ENCODE results near the gene SETDB2.

SETDB2 gene

GRCh38 chr13:49437705-49438104, 6.4 kb upstream of the SETDB2 start:
- Histone ChIP-seq H3K27ac (no peak overlapping the region), H3K79me2 (no peaks in the 10 kb centered on the region), H3K4me2 (ENCODE audit: low read length) (no peak overlapping the region), H3K9me3 (ENCODE audit: control insufficient read depth, low read length) (no peaks in the 10 kb centered on the region), H3K9ac (no peak overlapping the region), H2AFZ (no peak overlapping the region), H3K36me3 (ENCODE audit: control insufficient read depth, insufficient read depth, low read length) (no peaks in the 10 kb centered on the region), H3K27me3 (ENCODE audit: control insufficient read depth, insufficient read depth, low read length) (no peaks in the 10 kb centered on the region), H3K4me3 (ENCODE audit: low read depth, low read length) (no peak overlapping the region), H3K4me1 (no peaks in the 10 kb centered on the region)
- no peak for TF ChIP-seq CTCF (IDR thresholded peaks at IDR 0.05)

- H3K79me2 ChIP-seq: no peaks in the 10 kb centered on the region
- no peak overlapping the region for H3K4me2 ChIP-seq (ENCODE audit: low read length)
- H3K9ac ChIP-seq: no peak overlapping the region
- H3K9me3 ChIP-seq (ENCODE audit: control insufficient read depth, low read length): no peaks in the 10 kb centered on the region
- no peak overlapping the region for H3K27ac ChIP-seq
- H3K36me3 ChIP-seq (ENCODE audit: control insufficient read depth, insufficient read depth, low read length): no peaks in the 10 kb centered on the region
- no peaks in the 10 kb centered on the region for H3K4me1 ChIP-seq
- no peaks in the 10 kb centered on the region for H3K27me3 ChIP-seq (ENCODE audit: control insufficient read depth, insufficient read depth, low read length)
- no peak overlapping the region for H2AFZ ChIP-seq
- TF ChIP-seq CTCF (IDR thresholded peaks at IDR 0.05): no peak
- H3K4me3 ChIP-seq (ENCODE audit: low read depth, low read length): no peak overlapping the region
Observed at GRCh38 chr13:49439609-49440008, 4.5 kb upstream of the SETDB2 start.

GRCh38 chr13:49441312-49441711, 2.8 kb upstream of the SETDB2 start:
- no peak overlapping the region for H2AFZ ChIP-seq
- no peak for TF ChIP-seq CTCF (IDR thresholded peaks at IDR 0.05)
- H3K27ac ChIP-seq: no peak overlapping the region
- no peak overlapping the region for H3K4me3 ChIP-seq (ENCODE audit: low read depth, low read length)
- no peaks in the 10 kb centered on the region for H3K27me3 ChIP-seq (ENCODE audit: control insufficient read depth, insufficient read depth, low read length)
- H3K9me3 ChIP-seq (ENCODE audit: control insufficient read depth, low read length): no peaks in the 10 kb centered on the region
- no peak overlapping the region for H3K9ac ChIP-seq
- no peaks in the 10 kb centered on the region for H3K79me2 ChIP-seq
- H3K4me2 ChIP-seq (ENCODE audit: low read length): no peak overlapping the region
- no peaks in the 10 kb centered on the region for H3K4me1 ChIP-seq
- H3K36me3 ChIP-seq (ENCODE audit: control insufficient read depth, insufficient read depth, low read length): no peaks in the 10 kb centered on the region

GRCh38 chr13:49441846-49442245, 2.2 kb upstream of the SETDB2 start:
- no peak overlapping the region for H3K27ac ChIP-seq
- no peak overlapping the region for H3K4me3 ChIP-seq (ENCODE audit: low read depth, low read length)
- H3K79me2 ChIP-seq: no peaks in the 10 kb centered on the region
- no peaks in the 10 kb centered on the region for H3K36me3 ChIP-seq (ENCODE audit: control insufficient read depth, insufficient read depth, low read length)
- no peak for TF ChIP-seq CTCF (IDR thresholded peaks at IDR 0.05)
- H3K9me3 ChIP-seq (ENCODE audit: control insufficient read depth, low read length): no peaks in the 10 kb centered on the region
- no peaks in the 10 kb centered on the region for H3K4me1 ChIP-seq
- no peak overlapping the region for H2AFZ ChIP-seq
- no peaks in the 10 kb centered on the region for H3K27me3 ChIP-seq (ENCODE audit: control insufficient read depth, insufficient read depth, low read length)
- no peak overlapping the region for H3K4me2 ChIP-seq (ENCODE audit: low read length)
- no peak overlapping the region for H3K9ac ChIP-seq

GRCh38 chr13:49443357-49443703, 744 bp upstream of the SETDB2 start:
- Histone ChIP-seq H2AFZ (peak overlapping the region; percentile 91), H3K36me3 (ENCODE audit: control insufficient read depth, insufficient read depth, low read length) (no peaks in the 10 kb centered on the region), H3K27me3 (ENCODE audit: control insufficient read depth, insufficient read depth, low read length) (no peaks in the 10 kb centered on the region), H3K9ac (peak overlapping the region; percentile 84), H3K27ac (peak overlapping the region; percentile 98), H3K9me3 (ENCODE audit: control insufficient read depth, low read length) (no peaks in the 10 kb centered on the region), H3K4me3 (ENCODE audit: low read depth, low read length) (peak overlapping the region; percentile 93), H3K79me2 (no peaks in the 10 kb centered on the region), H3K4me2 (ENCODE audit: low read length) (peak overlapping the region; percentile 88), H3K4me1 (no peaks in the 10 kb centered on the region)
- TF ChIP-seq CTCF (IDR thresholded peaks at IDR 0.05): no peak

Measured in parathyroid adenoma (tissue), 2 donors.